ENCODE measurements around the gene MYLK.

DNA sequence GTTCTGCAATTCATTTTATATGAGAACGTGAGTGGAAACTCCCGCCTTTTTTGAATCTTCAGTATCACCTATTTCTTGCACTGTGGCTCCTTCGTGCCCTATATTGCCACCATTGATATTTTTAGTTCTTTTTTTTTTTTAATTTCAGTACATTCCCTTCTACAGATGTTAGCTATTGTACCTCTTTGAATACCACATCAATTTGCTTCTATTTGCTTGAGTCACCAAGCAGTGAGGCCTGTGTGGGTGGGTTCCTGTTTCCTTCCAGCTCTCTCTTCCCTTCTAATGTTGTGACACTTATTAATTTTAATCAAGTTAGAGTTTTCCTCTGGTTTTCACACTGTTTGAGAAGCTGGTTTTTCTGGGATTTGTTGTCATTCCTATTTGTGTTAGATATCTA lies 308.0 kb downstream of the MYLK start:
- TF ChIP-seq, protein P1, sequence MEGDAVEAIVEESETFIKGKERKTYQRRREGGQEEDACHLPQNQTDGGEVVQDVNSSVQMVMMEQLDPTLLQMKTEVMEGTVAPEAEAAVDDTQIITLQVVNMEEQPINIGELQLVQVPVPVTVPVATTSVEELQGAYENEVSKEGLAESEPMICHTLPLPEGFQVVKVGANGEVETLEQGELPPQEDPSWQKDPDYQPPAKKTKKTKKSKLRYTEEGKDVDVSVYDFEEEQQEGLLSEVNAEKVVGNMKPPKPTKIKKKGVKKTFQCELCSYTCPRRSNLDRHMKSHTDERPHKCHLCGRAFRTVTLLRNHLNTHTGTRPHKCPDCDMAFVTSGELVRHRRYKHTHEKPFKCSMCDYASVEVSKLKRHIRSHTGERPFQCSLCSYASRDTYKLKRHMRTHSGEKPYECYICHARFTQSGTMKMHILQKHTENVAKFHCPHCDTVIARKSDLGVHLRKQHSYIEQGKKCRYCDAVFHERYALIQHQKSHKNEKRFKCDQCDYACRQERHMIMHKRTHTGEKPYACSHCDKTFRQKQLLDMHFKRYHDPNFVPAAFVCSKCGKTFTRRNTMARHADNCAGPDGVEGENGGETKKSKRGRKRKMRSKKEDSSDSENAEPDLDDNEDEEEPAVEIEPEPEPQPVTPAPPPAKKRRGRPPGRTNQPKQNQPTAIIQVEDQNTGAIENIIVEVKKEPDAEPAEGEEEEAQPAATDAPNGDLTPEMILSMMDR (IDR thresholded peaks at IDR 0.05): no peak
- no peak for TF ChIP-seq EZH2 (IDR thresholded peaks at IDR 0.05; ENCODE audit: borderline replicate concordance, insufficient read depth, low read depth, low read length, poor library complexity, severe bottlenecking)

All from B cell (primary cell).